Cardiac septum (tissue), 1 donor: Measurements from ENCODE around the gene CDH2. TPM values are rescaled to one million over a fixed set of nuclear protein-coding genes. Genes with fewer than 3 reads are reported as not detected.

ENCODE experiments used
- DNase-seq: peaks from one replicate; pipeline ENCODE4 v3.0.0-alpha.2; 2020; ENCODE audit warnings: low spot score
- intact Hi-C: fragments of 100-400 bp; cut with DNase I; formaldehyde crosslinking; loops from one replicate; pipeline ENCODE4 v1.14.0; 2022
- total RNA-seq: library from RNA; stranded (reverse); fragmentation: NEBNext Ultra II Directional; extraction: Animal tissue kit (Norgen Biotek cat#: 25700); gene quantifications from one replicate; pipeline ENCODE4 v1.2.1, GENCODE V29; 2021
- donor health status: DM: no; HTN: no; CAD: no.

CDH2 gene
- total RNA-seq, 1 donor from 2014 or later, result 367 TPM

GRCh38 chr18:28030458-28030857, 146.5 kb downstream of the CDH2 start:
- DNase-seq, result no peak
- intact Hi-C loops, result loop anchor here (5.0 kb wide), 1 partner anchor 42 kb away; no protein-coding TSS in a partner anchor

- intact Hi-C loops, result no loop called here
- no peak for DNase-seq
These were observed 149.2 kb downstream of the CDH2 start for GRCh38 chr18:28027755-28028154.

- no peak for DNase-seq
- intact Hi-C loops, result no loop called here
These were observed 157.4 kb downstream of the CDH2 start for GRCh38 chr18:28019425-28020108.

- intact Hi-C loops, result no loop called here
- DNase-seq, result no peak
These were observed 158.6 kb downstream of the CDH2 start for GRCh38 chr18:28018351-28018750.

- DNase-seq, result no peak
- intact Hi-C loops, result no loop called here
These were observed 161.3 kb downstream of the CDH2 start for GRCh38 chr18:28015671-28016070.

- DNase-seq, result no peak
- intact Hi-C loops, result no loop called here
These were observed 163.9 kb downstream of the CDH2 start for GRCh38 chr18:28013066-28013465.

GRCh38 chr18:28012336-28012735, 164.6 kb downstream of the CDH2 start:
- DNase-seq, result no peak
- intact Hi-C loops, result no loop called here

GRCh38 chr18:28009589-28009988, 167.3 kb downstream of the CDH2 start:
- intact Hi-C loops, result loop anchor here (10.0 kb wide), 1 partner anchor 165 kb away; the partner anchor contains the start of gene CDH2
- DNase-seq, result no peak

GRCh38 chr18:28007841-28008240, 169.1 kb downstream of the CDH2 start:
- no peak for DNase-seq
- intact Hi-C loops, result loop anchor here (10.0 kb wide), 1 partner anchor 167 kb away; the partner anchor contains the start of gene CDH2

- intact Hi-C loops, result loop anchor here (10.0 kb wide), 1 partner anchor 170 kb away; the partner anchor contains the start of gene CDH2
These were observed 171.8 kb downstream of the CDH2 start for GRCh38 chr18:28005164-28005563.

GRCh38 chr18:28004606-28005005, 172.3 kb downstream of the CDH2 start:
- intact Hi-C loops, result loop anchor here (10.0 kb wide), 1 partner anchor 170 kb away; the partner anchor contains the start of gene CDH2

More at GRCh38 chr18:28005164-28005563, 171.8 kb downstream of the CDH2 start:
- no peak for DNase-seq

GRCh38 chr18:28003451-28003850, 173.5 kb downstream of the CDH2 start:
- intact Hi-C loops, result loop anchor here (10.0 kb wide), 1 partner anchor 171 kb away; the partner anchor contains the start of gene CDH2
- DNase-seq, result no peak

More at GRCh38 chr18:28004606-28005005, 172.3 kb downstream of the CDH2 start:
- DNase-seq, result no peak

- intact Hi-C loops, result loop anchor here (10.0 kb wide), 1 partner anchor 172 kb away; the partner anchor contains the start of gene CDH2
These were observed 174.1 kb downstream of the CDH2 start for GRCh38 chr18:28002841-28003240.

GRCh38 chr18:27996801-27997272, 180.1 kb downstream of the CDH2 start:
- no peak for DNase-seq
- intact Hi-C loops, result no loop called here

More at GRCh38 chr18:28002841-28003240, 174.1 kb downstream of the CDH2 start:
- DNase-seq, result no peak

- intact Hi-C loops, result no loop called here
- no peak for DNase-seq
These were observed 181.0 kb downstream of the CDH2 start for GRCh38 chr18:27995770-27996502.

- DNase-seq, result no peak
- intact Hi-C loops, result no loop called here
These were observed 182.4 kb downstream of the CDH2 start for GRCh38 chr18:27994571-27994970.

- DNase-seq, result no peak
- intact Hi-C loops, result no loop called here
These were observed 185.5 kb downstream of the CDH2 start for GRCh38 chr18:27991391-27991790.

- intact Hi-C loops, result no loop called here
- no peak for DNase-seq
These were observed 191.1 kb downstream of the CDH2 start for GRCh38 chr18:27985832-27986231.

- DNase-seq, result no peak
- intact Hi-C loops, result no loop called here
These were observed 193.2 kb downstream of the CDH2 start for GRCh38 chr18:27983780-27984179.

- intact Hi-C loops, result no loop called here
- DNase-seq, result no peak
These were observed 200.0 kb downstream of the CDH2 start for GRCh38 chr18:27976806-27977408.
